Choroid plexus epithelial cell (primary cell): ENCODE results near the gene MVB12B.

Source experiments
- DNase-seq: peaks from one replicate; pipeline ENCODE4 v3.0.0-alpha.2; 2010; ENCODE audit warnings: low read depth
- H3K4me3 ChIP-seq: 2 replicates; pipeline ENCODE4 v1.5.1; 2011; ENCODE audit warnings: low read depth, mild to moderate bottlenecking, control low read depth, low read length, moderate library complexity
- CTCF ChIP-seq: conservative IDR thresholded peaks from 2 replicates; pipeline ENCODE4 v1.5.1; 2011; ENCODE audit warnings: low read depth, mild to moderate bottlenecking, control low read depth, inconsistent platforms, low read length, moderate library complexity

Gene MVB12B

GRCh38 chr9:126421567-126422428 lies 95.2 kb downstream of the MVB12B start:
- H3K4me3 ChIP-seq, result no peak overlapping the region
- TF ChIP-seq CTCF, result no peak
- no peak for DNase-seq

- H3K4me3 ChIP-seq, result no peak overlapping the region
- DNase-seq, result no peak
- no peak for TF ChIP-seq CTCF
Measured at GRCh38 chr9:126423142-126423915, 96.7 kb downstream of the MVB12B start.

GRCh38 chr9:126423916-126424185 lies 97.2 kb downstream of the MVB12B start:
- no peak for DNase-seq
- no peak for TF ChIP-seq CTCF
- no peak overlapping the region for H3K4me3 ChIP-seq

GRCh38 chr9:126424511-126424910 lies 97.9 kb downstream of the MVB12B start:
- no peak overlapping the region for H3K4me3 ChIP-seq
- TF ChIP-seq CTCF, result no peak
- no peak for DNase-seq

GRCh38 chr9:126428534-126429175 lies 102.0 kb downstream of the MVB12B start:
- TF ChIP-seq CTCF, result no peak
- no peak overlapping the region for H3K4me3 ChIP-seq
- DNase-seq, result no peak

GRCh38 chr9:126429190-126429589 lies 102.6 kb downstream of the MVB12B start:
- DNase-seq, result no peak
- no peak for TF ChIP-seq CTCF
- no peak overlapping the region for H3K4me3 ChIP-seq
